Testis (tissue), 3 donors: ENCODE results near the gene PPM1L. TPM values are rescaled to one million over a fixed set of nuclear protein-coding genes. Genes with fewer than 3 reads are reported as not detected.

ENCODE experiments used
- DNase-seq: peaks from one replicate; pipeline ENCODE4 v3.0.0-alpha.2; 2019
- H3K27ac ChIP-seq, 2 donors: fragments of 200-600 bp; sonication (generic); one replicate each; pipeline ENCODE4 v1.5.1; 2019
- H3K27me3 ChIP-seq: fragments of 200-600 bp; sonication (generic); one replicate; pipeline ENCODE4 v1.5.1; 2019
- H3K36me3 ChIP-seq: fragments of 200-600 bp; sonication (generic); one replicate; pipeline ENCODE4 v1.5.1; 2017; ENCODE audit warnings: low read depth; ENCODE audit errors: missing control alignments
- H3K4me1 ChIP-seq: fragments of 200-600 bp; sonication (generic); one replicate; pipeline ENCODE4 v1.5.1; 2019
- H3K4me3 ChIP-seq, 2 donors: fragments of 200-600 bp; sonication (generic); one replicate each; pipeline ENCODE4 v1.5.1; 2017 to 2019
- H3K9me3 ChIP-seq: fragments of 200-600 bp; sonication (generic); one replicate; pipeline ENCODE4 v1.5.1; 2017
- POLR2A ChIP-seq: fragments of 450-650 bp; IDR thresholded peaks from one replicate; pipeline ENCODE4 v1.6.1; 2017; ENCODE audit warnings: antibody characterized with exemption, mild to moderate bottlenecking, moderate library complexity
- WGBS, 2 donors: methylation state at CpG; one replicate each; pipeline ENCODE4 v1.1.5; 2018; 5-methylcytosine and 5-hydroxymethylcytosine counted together
- intact Hi-C: fragments of 100-400 bp; cut with DNase I; formaldehyde crosslinking; loops from one replicate; pipeline ENCODE4 v1.15.1; 2023; ENCODE audit warnings: low total_unique reads
- polyA plus RNA-seq: library from polyadenylated mRNA; stranded (reverse); fragments of 350-450 nt; fragmentation: Illumina TruSeq; extraction: RNeasy Lipid Tissue Mini Kit (QIAGEN cat#74804); gene quantifications from one replicate; pipeline ENCODE4 v1.2.3, GENCODE V29; 2014; ENCODE audit warnings: low read depth, low replicate concordance; ENCODE audit not compliant: insufficient read depth
- total RNA-seq, 2 donors: library from RNA; depleted of rRNA; stranded (reverse); fragments of >200 nt; gene quantifications; one replicate each; pipeline ENCODE4 v1.2.3, GENCODE V29; 2016
- TF ChIP-seq, protein P1 (sequence below), 3 experiments: fragments of 450-650 bp in 2 of 3; fragments of 200-600 bp in 1 of 3; sonication (generic) in 1 of 3; IDR thresholded peaks; one replicate each; pipeline ENCODE4 v1.5.1; 2016 to 2019; ENCODE audit warnings: antibody characterized with exemption in 3 of 3, mild to moderate bottlenecking in 2 of 3, moderate library complexity in 1 of 3

Gene PPM1L
- total and polyA plus RNA-seq, 3 donors from 2014 or later = 4.4 to 27.7 (median 19.6) TPM

DNA sequence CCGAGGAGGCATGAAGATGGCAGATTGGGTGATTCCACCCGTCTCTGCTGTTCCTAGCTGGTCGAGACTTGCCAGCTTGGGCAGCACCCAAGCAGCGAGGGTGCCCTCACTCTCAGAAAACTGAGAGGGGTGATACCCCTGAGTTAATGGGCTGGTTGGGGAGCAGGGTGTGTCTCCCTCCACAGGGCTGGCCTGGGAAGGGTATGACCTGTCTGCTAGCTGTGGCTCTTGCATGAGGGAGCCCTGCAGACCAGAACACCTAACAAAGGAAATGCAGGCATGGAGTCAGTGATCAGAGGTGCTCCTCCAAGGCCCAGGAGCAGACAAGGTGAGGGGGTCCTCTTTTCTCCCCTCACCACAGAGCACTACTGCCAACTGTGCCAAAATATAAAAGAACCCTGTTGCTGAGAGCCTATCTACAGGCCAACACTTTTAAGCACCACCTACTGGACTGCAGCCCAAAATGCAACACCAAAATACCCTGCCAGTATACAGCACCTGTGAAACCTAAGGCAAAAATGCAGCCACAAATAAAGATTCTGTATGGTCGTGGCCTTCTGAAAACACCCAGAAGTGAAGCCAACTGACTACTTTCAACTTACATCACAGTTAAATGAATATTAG, 35.8 kb upstream of the PPM1L start:
- WGBS, 2 donors = 62 to 65% methylated on average over 4 to 5 of the region's 5 CpGs
- Histone ChIP-seq H3K36me3 (no peaks in the 10 kb centered on the region), H3K27ac (no peak overlapping the region), H3K9me3 (no peaks in the 10 kb centered on the region), H3K4me3 (no peak overlapping the region), H3K27me3 (no peaks in the 10 kb centered on the region), H3K4me1 (no peaks in the 10 kb centered on the region)
- no peak for DNase-seq
- TF ChIP-seq, protein P1, sequence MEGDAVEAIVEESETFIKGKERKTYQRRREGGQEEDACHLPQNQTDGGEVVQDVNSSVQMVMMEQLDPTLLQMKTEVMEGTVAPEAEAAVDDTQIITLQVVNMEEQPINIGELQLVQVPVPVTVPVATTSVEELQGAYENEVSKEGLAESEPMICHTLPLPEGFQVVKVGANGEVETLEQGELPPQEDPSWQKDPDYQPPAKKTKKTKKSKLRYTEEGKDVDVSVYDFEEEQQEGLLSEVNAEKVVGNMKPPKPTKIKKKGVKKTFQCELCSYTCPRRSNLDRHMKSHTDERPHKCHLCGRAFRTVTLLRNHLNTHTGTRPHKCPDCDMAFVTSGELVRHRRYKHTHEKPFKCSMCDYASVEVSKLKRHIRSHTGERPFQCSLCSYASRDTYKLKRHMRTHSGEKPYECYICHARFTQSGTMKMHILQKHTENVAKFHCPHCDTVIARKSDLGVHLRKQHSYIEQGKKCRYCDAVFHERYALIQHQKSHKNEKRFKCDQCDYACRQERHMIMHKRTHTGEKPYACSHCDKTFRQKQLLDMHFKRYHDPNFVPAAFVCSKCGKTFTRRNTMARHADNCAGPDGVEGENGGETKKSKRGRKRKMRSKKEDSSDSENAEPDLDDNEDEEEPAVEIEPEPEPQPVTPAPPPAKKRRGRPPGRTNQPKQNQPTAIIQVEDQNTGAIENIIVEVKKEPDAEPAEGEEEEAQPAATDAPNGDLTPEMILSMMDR (IDR thresholded peaks at IDR 0.05) = no peak
- no peak for TF ChIP-seq POLR2A
- intact Hi-C loops = no loop called here

DNA sequence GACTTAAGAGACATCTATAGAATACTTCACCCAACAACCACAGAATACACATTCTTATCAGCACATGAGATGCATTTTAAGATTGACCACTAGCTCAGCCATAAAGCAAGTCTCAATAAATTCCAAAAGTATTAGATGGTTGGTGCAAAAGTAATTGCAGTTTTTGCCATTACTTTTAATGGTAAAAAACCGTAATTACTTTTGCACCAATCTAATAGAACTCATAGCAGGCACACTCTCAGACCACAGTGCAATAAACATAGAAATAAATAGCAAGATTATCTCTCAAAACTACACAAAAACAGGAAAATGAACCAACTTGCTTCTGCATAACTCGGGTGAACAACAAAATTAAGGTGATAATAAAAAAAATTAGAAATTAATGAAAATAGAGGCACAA, 33.7 kb upstream of the PPM1L start:
- no peaks in the 10 kb centered on the region for H3K9me3 ChIP-seq
- H3K4me3 ChIP-seq = no peak overlapping the region
- H3K4me1 ChIP-seq = no peaks in the 10 kb centered on the region
- no peak overlapping the region for H3K27ac ChIP-seq
- DNase-seq = no peak
- 89 to 95% methylated on average over 2 of the region's 2 CpGs for WGBS, 2 donors
- intact Hi-C loops = no loop called here
- no peaks in the 10 kb centered on the region for H3K36me3 ChIP-seq
- no peak for TF ChIP-seq POLR2A
- TF ChIP-seq, protein P1 (IDR thresholded peaks at IDR 0.05) = no peak
- H3K27me3 ChIP-seq = no peaks in the 10 kb centered on the region

DNA sequence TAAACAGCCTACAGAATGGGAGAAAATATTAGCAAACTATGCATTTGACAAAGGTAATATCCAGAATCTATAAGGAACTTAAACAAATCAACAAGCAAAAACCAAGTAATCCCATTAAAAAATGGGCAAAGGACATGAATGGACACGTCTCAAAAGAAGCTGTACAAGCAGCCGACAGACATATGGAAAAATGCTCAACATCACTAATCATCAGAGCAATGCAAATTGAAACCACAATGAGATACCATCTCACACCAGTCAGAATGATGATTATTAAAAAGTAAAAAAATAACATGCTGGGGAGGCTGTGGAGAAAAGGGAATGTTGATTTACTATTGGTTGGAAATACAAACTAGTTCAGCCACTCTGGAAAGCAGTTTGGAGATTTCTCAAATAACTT, 30.7 kb upstream of the PPM1L start:
- no peaks in the 10 kb centered on the region for H3K36me3 ChIP-seq
- no peaks in the 10 kb centered on the region for H3K4me1 ChIP-seq
- H3K27ac ChIP-seq = no peak overlapping the region
- intact Hi-C loops = no loop called here
- no peak overlapping the region for H3K4me3 ChIP-seq
- H3K9me3 ChIP-seq = no peaks in the 10 kb centered on the region
- no peak for TF ChIP-seq POLR2A
- TF ChIP-seq, protein P1 (IDR thresholded peaks at IDR 0.05) = no peak
- no peaks in the 10 kb centered on the region for H3K27me3 ChIP-seq
- no peak for DNase-seq
- 88 to 89% methylated on average over 2 of the region's 2 CpGs for WGBS, 2 donors

GRCh38 chr3:160735826-160736225, 20.2 kb upstream of the PPM1L start:
- Histone ChIP-seq H3K4me1 (no peaks in the 10 kb centered on the region), H3K27me3 (no peaks in the 10 kb centered on the region), H3K4me3 (no peak overlapping the region), H3K36me3 (no peaks in the 10 kb centered on the region), H3K27ac (no peak overlapping the region), H3K9me3 (no peaks in the 10 kb centered on the region)
- WGBS, 2 donors = 79 to 94% methylated on average over 1 of the region's 1 CpG
- no peak for TF ChIP-seq POLR2A
- TF ChIP-seq, protein P1 (IDR thresholded peaks at IDR 0.05) = no peak
- no peak for DNase-seq
- intact Hi-C loops = no loop called here

DNA sequence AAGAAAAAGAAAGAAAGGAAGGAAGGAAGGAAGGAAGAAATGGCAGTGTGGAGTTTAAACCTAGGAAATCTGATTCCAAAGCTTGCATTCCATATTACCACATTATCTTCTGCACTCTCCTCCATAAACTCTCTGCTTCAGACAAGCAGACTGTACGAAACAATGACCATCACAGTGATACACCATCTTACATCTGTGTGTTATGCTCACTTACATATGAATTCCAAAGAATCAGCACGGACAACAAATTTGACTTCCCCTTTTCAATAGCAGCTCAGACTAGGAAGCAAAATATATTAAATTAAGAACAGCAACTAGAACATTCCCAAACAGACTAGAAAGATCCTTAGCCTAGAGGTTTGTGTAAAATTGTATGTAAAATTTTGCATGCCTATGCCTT, 18.0 kb upstream of the PPM1L start:
- WGBS, 2 donors = 73 to 82% methylated on average over 2 of the region's 2 CpGs
- H3K27me3 ChIP-seq = no peaks in the 10 kb centered on the region
- no peak overlapping the region for H3K27ac ChIP-seq
- no peak for TF ChIP-seq POLR2A
- TF ChIP-seq, protein P1 (IDR thresholded peaks at IDR 0.05) = no peak
- no peak for DNase-seq
- H3K36me3 ChIP-seq = no peaks in the 10 kb centered on the region
- no peak overlapping the region for H3K4me3 ChIP-seq
- intact Hi-C loops = no loop called here
- no peaks in the 10 kb centered on the region for H3K9me3 ChIP-seq
- no peaks in the 10 kb centered on the region for H3K4me1 ChIP-seq
